ENCODE results near the gene CA9.
A peak's percentile ranks its signal among the peaks of the same experiment; 100 is the strongest.
"Not testable (repeated sequence)": the region's sequence is repeated elsewhere in the genome, so short reads cannot be mapped to it uniquely, and the experiment has no call there.

CA9 gene

GRCh38 chr9:35673132-35674024 lies at the start of gene CA9:
TSS of gene CA9 (plus strand) at chr9:35673928. CDS start at chr9:35673960, 32 bp downstream.
- DNase-seq (ENCODE audit: low read depth) = no peak

- no peak for DNase-seq (ENCODE audit: low read depth)
These were observed 46.2 kb upstream of the CA9 start for GRCh38 chr9:35627575-35627974.

DNA sequence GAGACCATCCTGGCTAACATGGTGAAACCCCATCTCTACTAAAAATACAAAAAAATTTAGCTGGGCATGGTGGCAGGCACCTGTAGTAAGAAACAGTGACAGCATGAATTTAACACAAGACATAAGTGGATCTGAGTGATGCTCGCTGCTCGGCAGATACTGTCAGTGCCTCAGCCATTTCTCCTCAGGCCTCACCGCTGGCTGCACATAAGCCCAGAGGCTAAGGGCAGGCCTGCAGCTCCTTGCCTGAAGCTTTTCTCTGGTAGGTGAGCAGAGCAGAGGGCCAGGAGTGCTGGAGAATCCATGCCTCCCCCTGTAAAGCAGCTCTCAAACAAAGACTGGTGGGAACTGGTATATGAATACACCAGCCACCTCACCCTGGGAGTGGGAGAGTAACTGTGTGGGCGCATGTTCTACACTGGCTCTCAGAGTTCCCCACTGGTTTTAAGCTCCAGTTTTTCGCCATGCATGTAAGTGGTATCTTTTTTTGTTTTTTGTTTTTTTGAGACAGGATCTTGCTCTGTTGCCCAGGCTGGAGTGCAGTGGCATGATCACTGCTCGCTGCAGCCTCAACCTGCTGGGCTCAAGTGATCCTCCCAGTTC lies 45.2 kb upstream of the CA9 start:
- DNase-seq (ENCODE audit: low read depth) = no peak

DNA sequence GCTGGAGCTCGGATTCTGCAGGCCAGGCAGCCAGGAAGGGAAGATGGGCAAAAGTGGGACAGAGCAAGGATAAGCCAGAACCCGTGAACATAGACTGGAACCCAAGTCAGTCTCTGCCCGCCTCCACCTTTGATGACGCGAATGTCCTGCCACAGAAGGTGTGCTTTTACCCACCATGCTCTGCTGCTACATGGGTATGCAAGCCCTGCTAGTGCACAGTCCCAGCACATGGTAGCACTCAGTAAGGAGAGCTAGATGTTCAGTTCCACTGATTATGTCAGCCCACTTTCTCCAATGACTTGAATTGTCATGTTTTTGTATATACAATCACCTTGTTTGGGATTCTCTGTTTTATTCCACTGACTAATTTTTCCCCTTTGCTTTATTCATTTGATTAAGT lies 44.1 kb upstream of the CA9 start:
- DNase-seq (ENCODE audit: low read depth) = no peak

DNA sequence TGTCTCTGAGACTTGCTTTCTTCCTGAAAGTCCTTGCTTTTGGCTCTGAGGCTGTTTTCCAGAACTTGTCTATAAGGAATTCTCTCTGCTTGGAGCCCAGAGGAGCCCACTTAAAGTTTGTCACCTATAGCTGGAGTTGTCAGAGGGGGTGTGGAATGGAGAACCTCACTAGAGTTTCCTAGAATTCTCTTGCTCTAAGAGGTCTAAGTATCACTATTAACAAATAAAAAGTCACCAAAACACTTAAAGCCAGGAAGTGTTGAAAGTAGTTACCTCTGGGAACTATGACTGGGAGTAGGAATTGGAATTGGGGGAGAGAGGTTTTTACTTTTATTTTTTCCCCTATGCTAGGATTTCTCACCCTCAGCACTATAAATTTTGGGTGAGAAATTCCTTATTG lies 38.0 kb upstream of the CA9 start:
- DNase-seq (ENCODE audit: low read depth) = no peak

- no peak for DNase-seq (ENCODE audit: low read depth)
These were observed 37.4 kb upstream of the CA9 start for GRCh38 chr9:35636135-35636876.

DNA sequence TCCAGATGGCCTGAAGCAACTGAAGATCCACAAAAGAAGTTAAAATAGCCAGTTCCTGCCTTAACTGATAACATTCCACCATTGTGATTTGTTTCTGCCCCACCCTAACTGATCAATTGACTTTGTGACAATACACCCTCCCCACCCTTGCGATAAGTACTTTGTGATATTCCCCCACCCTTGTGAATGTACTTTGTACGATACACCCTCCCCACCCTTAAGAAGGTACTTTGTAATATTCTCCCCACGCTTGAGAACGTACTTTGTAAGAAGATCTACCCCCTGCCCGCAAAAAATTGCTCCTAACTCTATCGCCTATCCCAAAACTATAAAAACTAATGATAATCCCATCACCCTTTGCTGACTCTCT lies 36.9 kb upstream of the CA9 start:
- not testable (repeated sequence) for DNase-seq (ENCODE audit: low read depth)

DNA sequence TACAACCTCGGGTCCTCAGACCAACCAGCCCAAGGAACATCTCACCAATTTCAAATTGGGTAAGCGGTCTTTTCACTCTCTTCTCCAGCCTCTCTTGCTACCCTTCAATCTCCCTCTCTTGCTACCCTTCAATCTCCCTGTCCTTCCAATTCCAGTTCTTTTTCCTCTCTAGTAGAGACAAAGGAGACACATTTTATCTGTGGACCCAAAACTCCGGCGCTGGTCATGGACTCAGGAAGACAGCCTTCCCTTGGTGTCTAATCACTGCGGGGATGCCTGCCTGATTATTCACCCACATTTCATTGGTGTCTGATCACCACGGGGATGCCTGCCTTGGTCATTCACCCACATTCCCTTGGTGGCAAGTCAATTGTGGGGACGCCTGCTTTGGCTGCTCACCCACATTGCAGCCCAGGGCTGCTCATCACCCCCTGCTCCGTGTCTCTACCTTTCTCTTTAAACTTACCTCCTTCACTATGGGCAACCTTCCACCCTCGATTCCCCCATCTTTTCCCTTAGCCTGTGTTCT lies 36.2 kb upstream of the CA9 start:
- DNase-seq (ENCODE audit: low read depth) = not testable (repeated sequence)

GRCh38 chr9:35638751-35639150 lies 35.0 kb upstream of the CA9 start:
- not testable (repeated sequence) for DNase-seq (ENCODE audit: low read depth)

GRCh38 chr9:35639225-35639624 lies 34.5 kb upstream of the CA9 start:
- not testable (repeated sequence) for DNase-seq (ENCODE audit: low read depth)

- DNase-seq (ENCODE audit: low read depth) = no peak
These were observed 34.1 kb upstream of the CA9 start for GRCh38 chr9:35639631-35640030.

DNA sequence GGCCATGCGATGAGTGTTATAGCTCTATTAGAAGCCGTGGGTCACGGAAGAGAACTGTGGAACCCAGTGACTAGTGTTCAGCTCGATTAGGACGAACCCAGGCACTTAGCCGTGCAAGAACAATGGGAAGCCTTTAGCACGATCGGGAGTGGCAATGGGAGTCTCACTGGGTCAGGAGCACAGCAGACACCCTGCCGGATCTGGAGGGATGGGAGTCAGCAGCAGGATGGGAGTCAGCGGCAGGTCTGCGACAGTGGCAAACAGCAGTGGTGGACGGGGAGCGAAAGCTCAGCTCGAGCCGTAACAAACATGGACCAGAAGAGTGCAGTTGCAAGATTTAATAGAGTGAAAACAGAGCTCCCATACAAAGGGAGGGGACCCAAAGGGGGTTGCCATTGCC lies 33.3 kb upstream of the CA9 start:
- not testable (repeated sequence) for DNase-seq (ENCODE audit: low read depth)

- not testable (repeated sequence) for DNase-seq (ENCODE audit: low read depth)
These were observed 32.2 kb upstream of the CA9 start for GRCh38 chr9:35641478-35641877.

GRCh38 chr9:35643046-35643445 lies 30.7 kb upstream of the CA9 start:
- DNase-seq (ENCODE audit: low read depth) = no peak

GRCh38 chr9:35645736-35646135 lies 28.0 kb upstream of the CA9 start:
- not testable (repeated sequence) for DNase-seq (ENCODE audit: low read depth)

DNA sequence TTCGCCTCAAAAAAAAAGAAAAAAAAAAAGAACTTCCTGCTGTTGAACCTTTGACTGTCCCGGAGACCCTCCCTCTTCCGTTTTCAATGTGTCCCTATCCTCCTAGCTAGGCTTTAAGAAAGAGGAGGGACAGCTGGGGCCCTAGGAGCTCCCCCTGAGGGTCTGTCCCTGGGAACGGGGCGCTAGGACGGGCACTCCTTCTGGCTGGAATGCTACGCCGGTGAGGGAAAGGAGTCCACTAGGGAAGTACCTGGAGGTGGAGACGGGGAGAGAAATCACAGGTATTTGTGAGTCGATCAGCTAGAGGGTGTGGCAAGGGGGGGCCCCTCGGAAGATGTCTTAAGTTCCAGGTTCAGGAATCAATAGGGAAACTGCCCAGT lies 27.6 kb upstream of the CA9 start:
- DNase-seq (ENCODE audit: low read depth) = no peak

DNA sequence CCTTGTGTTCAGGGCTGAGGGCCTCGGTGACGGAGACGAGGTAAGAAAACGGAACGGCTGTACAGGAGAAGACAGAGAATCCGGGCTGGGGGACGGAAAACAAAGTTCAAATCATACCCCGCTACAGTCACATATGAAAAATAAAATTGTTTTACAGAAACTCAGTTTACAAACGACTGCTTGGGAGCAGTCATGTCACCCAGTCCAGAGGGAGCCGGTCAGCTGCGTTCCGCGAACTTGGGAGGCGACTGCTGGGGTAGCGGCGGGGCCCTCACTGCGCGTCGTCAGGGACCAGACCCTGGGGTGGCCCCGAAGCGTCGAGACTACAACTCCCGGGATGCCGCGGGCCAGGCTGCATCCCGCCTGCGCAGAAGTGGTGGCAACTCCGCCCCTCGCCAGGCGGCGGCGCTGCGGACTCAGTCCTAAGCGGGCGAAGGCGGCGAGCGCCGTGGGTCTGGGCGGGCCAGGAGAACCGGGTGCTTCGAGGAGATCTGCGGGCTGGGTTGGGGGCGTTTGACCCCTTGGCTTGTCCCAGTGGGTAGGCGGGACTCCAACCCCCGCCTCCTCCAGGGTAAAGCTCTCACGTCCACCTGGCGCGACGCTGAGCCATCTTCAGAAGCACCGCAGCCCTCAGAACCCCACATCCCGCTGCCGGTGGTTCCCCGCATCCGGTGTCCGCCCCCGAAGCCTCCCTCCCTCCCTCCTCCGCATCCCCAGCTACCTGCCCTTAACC lies 27.0 kb upstream of the CA9 start:
- DNase-seq (ENCODE audit: low read depth) = peak; percentile 83

DNA sequence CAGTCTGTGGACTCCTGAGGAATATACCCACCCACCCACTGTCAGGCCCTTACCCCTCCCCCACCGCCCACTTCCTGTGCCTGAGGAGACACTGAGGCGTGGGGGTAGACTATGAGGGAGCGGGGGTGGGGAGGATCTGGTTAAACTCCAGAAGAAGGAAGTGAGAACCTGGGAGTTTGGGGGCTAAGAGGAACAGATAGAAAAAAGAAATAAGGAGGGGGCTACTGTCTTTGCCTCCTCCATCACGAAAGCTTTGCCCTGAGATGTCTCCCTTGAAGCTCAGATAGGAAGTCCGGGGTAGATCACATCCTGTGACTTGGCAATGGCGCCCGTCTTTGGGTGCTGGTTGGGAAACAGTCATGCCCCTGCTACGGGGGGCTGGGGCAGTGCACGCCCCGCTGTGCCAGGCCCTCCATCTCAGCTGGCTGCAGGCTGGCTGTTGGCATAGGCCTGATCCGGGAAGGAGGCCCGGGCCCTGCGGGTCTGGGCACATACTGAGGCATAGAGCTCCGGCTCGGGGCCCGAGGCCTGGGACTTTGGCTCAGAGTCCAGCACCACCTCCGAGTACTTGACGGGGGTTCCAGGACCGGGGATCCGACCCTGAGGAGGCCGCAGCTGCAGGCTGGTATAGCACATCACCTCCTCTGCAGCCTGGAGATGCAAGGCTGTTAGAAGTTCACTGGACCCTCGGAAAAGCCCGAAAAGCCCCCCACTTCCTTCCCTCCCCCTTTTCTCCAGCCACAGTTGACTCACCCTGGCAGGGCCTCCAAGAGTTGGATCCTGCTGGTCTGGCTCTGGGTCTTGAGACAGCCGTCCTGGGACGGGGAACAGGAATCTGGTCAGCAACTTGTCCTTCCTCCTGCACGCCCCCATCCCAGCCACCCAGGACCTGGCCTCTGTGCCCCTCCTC lies 24.0 kb upstream of the CA9 start:
- DNase-seq (ENCODE audit: low read depth) = no peak

GRCh38 chr9:35650341-35651158 lies 23.2 kb upstream of the CA9 start, which contains the start of gene SIT1:
TSS of gene SIT1 (minus strand) at chr9:35650931. CDS start at chr9:35650853, 78 bp downstream.
- DNase-seq (ENCODE audit: low read depth) = no peak

All from stimulated activated CD8-positive, alpha-beta memory T cell treated with anti-CD3 and anti-CD28 coated beads, Interleukin-12 subunit alpha, Interleukin-12 subunit beta, amount 100 ng/mL, for 1 hour (primary cell).